ENCODE measurements around the gene CPSF3. TPM values are rescaled to one million over a fixed set of nuclear protein-coding genes. Genes with fewer than 3 reads are reported as not detected.

Gene CPSF3
- total RNA-seq, 6 donors from 2014 or later = 11.3 to 41.0 (median 22.5) TPM

DNA sequence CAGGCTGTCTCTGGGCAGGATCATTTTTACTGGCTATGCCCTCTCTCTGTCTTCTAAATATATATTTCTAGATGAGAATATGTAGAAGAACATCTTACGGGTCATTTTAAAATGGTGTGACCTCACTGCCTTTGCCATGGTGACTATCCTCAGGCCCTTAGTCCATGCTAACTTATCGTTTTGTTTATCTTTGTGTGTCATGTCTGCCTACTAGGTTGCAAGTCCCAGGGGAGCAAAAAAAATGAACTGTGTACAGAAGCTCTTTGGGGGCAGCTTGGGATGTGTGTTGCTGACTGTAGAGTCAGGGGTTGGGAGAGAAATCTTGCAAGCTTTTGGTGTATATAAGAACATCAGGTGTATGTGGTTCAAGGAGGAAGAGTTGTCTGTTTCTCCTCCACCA lies 11.0 kb downstream of the CPSF3 start:
- Histone ChIP-seq H3K9me3 (no peaks in the 10 kb centered on the region), H3K36me3 (peaks cover 25 to 98% (median 55%) of the 10 kb centered on the region in 4 donors), H3K4me3 (no peak overlapping the region), H3K27ac (no peak overlapping the region), H3K4me1 (no peaks in the 10 kb centered on the region), H3K27me3 (no peaks in the 10 kb centered on the region)
- 46 to 83% methylated on average over 2 of the region's 2 CpGs for WGBS, 2 donors
- no peak for DNase-seq
- no peak for ATAC-seq (ENCODE audit: low FRiP score in 2 of 2)
- TF ChIP-seq EP300 (IDR thresholded peaks at IDR 0.05) (no peak), POLR2AphosphoS5 (IDR thresholded peaks at IDR 0.05) (no peak), POLR2A (IDR thresholded peaks at IDR 0.05) (no peak), CTCF (IDR thresholded peaks at IDR 0.05) (no peak)

DNA sequence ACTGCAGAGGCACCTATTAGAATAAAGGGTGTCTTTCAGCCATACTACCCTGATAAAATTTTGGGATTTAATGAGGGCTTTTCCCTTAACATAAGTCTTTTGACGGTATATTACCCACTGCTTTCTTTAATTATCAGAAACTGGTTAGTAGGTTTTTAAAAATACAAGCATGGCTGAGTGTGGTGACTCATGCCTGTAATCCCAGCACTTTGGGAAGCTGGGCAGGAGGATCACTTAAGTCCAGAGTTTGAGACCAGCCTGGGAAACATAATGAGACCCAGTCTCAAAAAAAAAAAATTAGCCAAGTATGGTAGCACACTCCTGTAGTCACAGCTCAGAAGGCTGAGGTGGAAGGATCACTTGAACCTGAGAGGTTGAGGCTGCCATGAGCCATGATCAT lies 16.1 kb downstream of the CPSF3 start:
- H3K36me3 ChIP-seq = peaks cover 19 to 92% (median 65%) of the 10 kb centered on the region in 4 donors
- 96 to 100% methylated on average over 1 of the region's 1 CpG for WGBS, 2 donors

DNA sequence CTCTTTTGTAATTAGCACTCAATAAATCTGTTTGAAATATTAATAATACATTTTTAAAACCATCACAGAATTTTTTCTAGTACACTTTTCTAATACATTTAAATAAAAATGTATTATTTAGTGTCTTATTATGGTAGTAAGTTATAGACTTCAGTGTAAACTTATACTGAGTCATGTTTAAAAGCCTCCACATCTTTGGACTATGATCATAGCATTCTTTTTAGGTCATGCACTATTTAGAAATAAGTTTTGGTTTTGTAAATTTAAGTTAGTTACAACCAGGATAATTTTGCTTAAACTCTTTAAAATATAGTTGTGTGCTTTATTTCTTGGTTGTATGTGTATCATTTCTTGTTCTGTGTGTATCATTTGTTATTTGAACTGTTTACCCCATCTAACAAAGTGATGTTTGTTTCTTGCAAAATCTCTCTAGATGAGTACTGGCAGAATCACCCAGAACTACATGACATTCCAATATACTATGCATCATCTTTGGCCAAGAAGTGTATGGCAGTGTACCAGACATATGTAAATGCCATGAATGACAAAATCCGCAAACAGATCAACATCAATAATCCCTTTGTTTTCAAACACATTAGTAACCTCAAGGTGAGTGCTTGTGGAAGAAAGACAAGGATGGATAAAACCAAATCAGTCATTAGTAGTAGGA lies 16.7 kb downstream of the CPSF3 start:
- 95 to 100% methylated on average over 1 of the region's 1 CpG for WGBS, 2 donors
- Histone ChIP-seq H3K27me3 (no peaks in the 10 kb centered on the region), H3K27ac (no peak overlapping the region), H3K36me3 (peaks cover 19 to 92% (median 67%) of the 10 kb centered on the region in 4 donors), H3K9me3 (no peaks in the 10 kb centered on the region), H3K4me3 (no peak overlapping the region), H3K4me1 (no peaks in the 10 kb centered on the region)
- no peak for TF ChIP-seq EP300 (IDR thresholded peaks at IDR 0.05)
- TF ChIP-seq POLR2A (IDR thresholded peaks at IDR 0.05) = no peak
- TF ChIP-seq POLR2AphosphoS5 (IDR thresholded peaks at IDR 0.05) = no peak
- TF ChIP-seq CTCF (IDR thresholded peaks at IDR 0.05) = no peak
- DNase-seq = no peak
- ATAC-seq (ENCODE audit: low FRiP score in 2 of 2) = no peak

More for the DNA sequence above, 16.1 kb downstream of the CPSF3 start:
- Histone ChIP-seq H3K27ac (no peak overlapping the region), H3K4me3 (no peak overlapping the region), H3K27me3 (no peaks in the 10 kb centered on the region), H3K4me1 (no peaks in the 10 kb centered on the region), H3K9me3 (no peaks in the 10 kb centered on the region)
- TF ChIP-seq CTCF (IDR thresholded peaks at IDR 0.05) = no peak
- TF ChIP-seq EP300 (IDR thresholded peaks at IDR 0.05) = no peak
- TF ChIP-seq POLR2A (IDR thresholded peaks at IDR 0.05) = no peak
- TF ChIP-seq POLR2AphosphoS5 (IDR thresholded peaks at IDR 0.05) = no peak
- ATAC-seq (ENCODE audit: low FRiP score in 2 of 2) (no peak), DNase-seq (no peak)

DNA sequence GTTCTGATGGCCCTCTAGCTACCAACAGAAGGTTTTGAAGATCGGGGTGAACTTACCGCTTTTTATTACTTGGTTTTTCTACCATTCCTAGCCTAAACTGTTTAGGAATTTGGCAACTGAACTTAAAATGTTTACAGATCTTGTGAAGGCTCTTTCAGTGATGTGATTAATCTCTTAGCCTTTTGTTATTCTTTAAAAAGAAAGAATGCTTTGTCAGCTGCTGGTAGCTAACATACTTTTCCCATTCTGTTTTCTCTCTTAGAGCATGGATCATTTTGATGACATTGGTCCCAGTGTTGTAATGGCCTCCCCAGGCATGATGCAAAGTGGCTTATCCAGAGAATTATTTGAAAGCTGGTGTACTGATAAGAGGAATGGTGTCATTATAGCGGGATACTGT lies 18.1 kb downstream of the CPSF3 start:
- 76 to 96% methylated on average over 3 of the region's 3 CpGs for WGBS, 2 donors
- no peak for ATAC-seq (ENCODE audit: low FRiP score in 2 of 2)
- no peak for TF ChIP-seq POLR2AphosphoS5 (IDR thresholded peaks at IDR 0.05)
- TF ChIP-seq POLR2A (IDR thresholded peaks at IDR 0.05) = no peak
- TF ChIP-seq CTCF (IDR thresholded peaks at IDR 0.05) = no peak
- TF ChIP-seq EP300 (IDR thresholded peaks at IDR 0.05) = no peak
- H3K4me1 ChIP-seq = no peaks in the 10 kb centered on the region
- DNase-seq = no peak
- no peak overlapping the region for H3K27ac ChIP-seq
- H3K27me3 ChIP-seq = no peaks in the 10 kb centered on the region
- no peaks in the 10 kb centered on the region for H3K9me3 ChIP-seq
- H3K4me3 ChIP-seq = no peak overlapping the region
- peaks cover 14 to 88% (median 63%) of the 10 kb centered on the region in 4 donors for H3K36me3 ChIP-seq

DNA sequence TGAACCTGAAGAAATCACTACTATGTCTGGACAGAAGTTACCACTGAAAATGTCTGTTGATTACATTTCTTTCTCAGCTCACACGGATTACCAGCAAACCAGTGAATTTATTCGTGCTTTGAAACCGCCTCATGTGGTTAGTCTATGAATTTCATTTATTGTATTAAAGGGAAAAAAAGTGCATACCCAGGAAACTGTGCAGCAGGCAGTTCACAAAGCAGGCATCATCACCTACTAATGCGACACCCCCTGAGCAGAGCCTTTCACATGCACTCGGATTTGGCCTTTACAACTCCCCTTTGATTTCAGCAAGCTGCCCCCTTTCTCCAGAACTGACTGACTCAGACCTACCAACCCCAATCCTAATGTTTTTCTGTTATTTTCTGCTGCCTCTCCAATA lies 20.1 kb downstream of the CPSF3 start:
- ATAC-seq (ENCODE audit: low FRiP score in 2 of 2) (no peak), DNase-seq (no peak)
- 88 to 90% methylated on average over 5 of the region's 5 CpGs for WGBS, 2 donors
- no peak overlapping the region for H3K4me3 ChIP-seq
- H3K4me1 ChIP-seq = no peaks in the 10 kb centered on the region
- no peaks in the 10 kb centered on the region for H3K27me3 ChIP-seq
- TF ChIP-seq EP300 (IDR thresholded peaks at IDR 0.05) = no peak
- TF ChIP-seq POLR2AphosphoS5 (IDR thresholded peaks at IDR 0.05) = no peak
- TF ChIP-seq CTCF (IDR thresholded peaks at IDR 0.05) = no peak
- TF ChIP-seq POLR2A (IDR thresholded peaks at IDR 0.05) = no peak
- H3K9me3 ChIP-seq = no peaks in the 10 kb centered on the region
- no peak overlapping the region for H3K27ac ChIP-seq
- peaks cover 10 to 82% (median 55%) of the 10 kb centered on the region in 4 donors for H3K36me3 ChIP-seq
